Neuronal stem cell (in vitro differentiated cells): ENCODE results near the gene PC.
A peak's percentile ranks its signal among the peaks of the same experiment; 100 is the strongest.

Experiments used
- DNase-seq: peaks from one replicate; pipeline ENCODE4 v3.0.0-alpha.2; 2013; ENCODE audit warnings: low spot score
- H2AFZ ChIP-seq: one replicate; pipeline ENCODE4 v1.6.1; 2013; ENCODE audit warnings: mild to moderate bottlenecking, low read length, inconsistent platforms
- H2AK5ac ChIP-seq: 2 replicates; pipeline ENCODE4 v1.6.1; 2013; ENCODE audit warnings: low read depth, mild to moderate bottlenecking, inconsistent platforms, low read length, moderate library complexity, mixed read lengths
- H2BK120ac ChIP-seq: 2 replicates; pipeline ENCODE4 v1.6.1; 2013; ENCODE audit warnings: low read depth, mild to moderate bottlenecking, inconsistent platforms, low read length, moderate library complexity, mixed read lengths
- H2BK12ac ChIP-seq: one replicate; pipeline ENCODE4 v1.6.1; 2013; ENCODE audit warnings: low read length, inconsistent platforms
- H2BK15ac ChIP-seq: 2 replicates; pipeline ENCODE4 v1.6.1; 2013; ENCODE audit warnings: mild to moderate bottlenecking, low read length, inconsistent platforms, mixed read lengths
- H2BK5ac ChIP-seq: one replicate; pipeline ENCODE4 v1.6.1; 2013; ENCODE audit warnings: inconsistent platforms, mild to moderate bottlenecking, low read length, moderate library complexity
- H3K14ac ChIP-seq: one replicate; pipeline ENCODE4 v1.6.1; 2013; ENCODE audit warnings: low read length, inconsistent platforms
- H3K18ac ChIP-seq: 2 replicates; pipeline ENCODE4 v1.6.1; 2013; ENCODE audit warnings: low read length, inconsistent platforms
- H3K23ac ChIP-seq: 2 replicates; pipeline ENCODE4 v1.6.1; 2013; ENCODE audit warnings: low read depth, mild to moderate bottlenecking, mixed read lengths, low read length, inconsistent platforms; ENCODE audit not compliant: poor library complexity
- H3K27ac ChIP-seq: replicated peaks from 3 replicates; pipeline ENCODE4 v1.5.1; 2013; ENCODE audit warnings: low read length, inconsistent platforms
- H3K27me3 ChIP-seq, 3 experiments: 2 replicates each; pipeline ENCODE4 v1.6.1; 2013; ENCODE audit warnings: low read length in 3 of 3, mild to moderate bottlenecking in 2 of 3, inconsistent platforms in 1 of 3, low read depth in 1 of 3, mixed read lengths in 1 of 3, moderate library complexity in 1 of 3; ENCODE audit not compliant: control insufficient read depth in 3 of 3, insufficient read depth in 3 of 3
- H3K36me3 ChIP-seq, 2 donors: replicated peaks in 1 of 2; 2 replicates each; pipeline ENCODE4 v1.6.1; 2013; ENCODE audit warnings: low read length in 2 of 2; ENCODE audit not compliant: control insufficient read depth in 2 of 2, insufficient read depth in 2 of 2
- H3K4ac ChIP-seq: 2 replicates; pipeline ENCODE4 v1.6.1; 2013; ENCODE audit warnings: inconsistent platforms, mild to moderate bottlenecking, low read length, moderate library complexity
- H3K4me1 ChIP-seq, 2 donors: 1 replicate in 1 of 2; 2 replicates in 1 of 2; pipeline ENCODE4 v1.6.1; 2013; ENCODE audit warnings: low read length in 2 of 2, low read depth in 1 of 2; ENCODE audit not compliant: control insufficient read depth in 2 of 2, insufficient read depth in 1 of 2
- H3K4me2 ChIP-seq: one replicate; pipeline ENCODE4 v1.6.1; 2013; ENCODE audit warnings: mild to moderate bottlenecking, low read length, inconsistent platforms; ENCODE audit not compliant: insufficient read depth, poor library complexity, severe bottlenecking
- H3K4me3 ChIP-seq, 2 donors: 2 replicates each; pipeline ENCODE4 v1.5.1; 2013; ENCODE audit warnings: low read length in 2 of 2, mild to moderate bottlenecking in 2 of 2, inconsistent platforms in 1 of 2, moderate library complexity in 1 of 2
- H3K79me1 ChIP-seq: one replicate; pipeline ENCODE4 v1.6.1; 2013; ENCODE audit warnings: low read depth, mild to moderate bottlenecking, inconsistent platforms, low read length, moderate library complexity
- H3K9ac ChIP-seq: one replicate; pipeline ENCODE4 v1.6.1; 2013; ENCODE audit warnings: mild to moderate bottlenecking, low read depth, low read length, inconsistent platforms; ENCODE audit not compliant: poor library complexity
- H3K9me3 ChIP-seq, 2 donors: replicated peaks in 1 of 2; 2 replicates each; pipeline versions ENCODE3 to v1.6.1; 2013; ENCODE audit warnings: low read length in 2 of 2, mild to moderate bottlenecking in 2 of 2, inconsistent platforms in 1 of 2, low read depth in 1 of 2, mixed read lengths in 1 of 2, moderate library complexity in 1 of 2; ENCODE audit not compliant: control insufficient read depth in 2 of 2, insufficient read depth in 1 of 2
- H4K8ac ChIP-seq: one replicate; pipeline ENCODE4 v1.6.1; 2013; ENCODE audit warnings: low read depth, mild to moderate bottlenecking, inconsistent platforms, low read length, moderate library complexity
- H4K91ac ChIP-seq: one replicate; pipeline ENCODE4 v1.6.1; 2013; ENCODE audit warnings: low read length, low read depth, mild to moderate bottlenecking, inconsistent platforms; ENCODE audit not compliant: poor library complexity
- WGBS, 2 donors: extraction: QIAGEN DNeasy Blood & Tissue Kit; methylation state at CpG; one replicate each; pipeline ENCODE4 v1.1.7; 2013; ENCODE audit warnings: missing lambda C conversion rate in 2 of 2, mixed read lengths in 1 of 2; ENCODE audit not compliant: insufficient read length in 2 of 2, insufficient replicate concordance in 1 of 2; ENCODE audit errors: extremely low coverage in 2 of 2; 5-methylcytosine and 5-hydroxymethylcytosine counted together

PC gene

DNA sequence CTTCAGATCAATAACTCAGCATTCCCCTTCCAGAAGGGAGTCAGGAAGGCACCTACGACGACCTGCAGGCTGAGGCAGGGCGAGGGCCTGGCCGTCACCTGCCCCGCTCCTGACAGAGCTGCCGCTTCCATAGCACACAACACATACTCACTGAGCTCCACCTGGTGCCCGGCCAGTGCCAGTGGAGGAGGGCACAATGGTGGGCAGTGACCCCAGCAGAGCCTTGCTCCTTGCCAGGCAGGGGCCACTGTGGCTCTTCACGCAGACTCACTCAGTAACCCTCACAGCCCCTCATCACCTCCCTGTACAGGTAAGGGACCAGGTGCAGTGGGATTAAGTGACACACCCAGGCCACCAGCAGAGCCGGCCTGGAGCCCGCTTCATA lies 76.7 kb downstream of the PC start:
- no peaks in the 10 kb centered on the region for H3K36me3 ChIP-seq
- H3K27ac ChIP-seq, result no peak overlapping the region
- peaks cover 16 to 25% of the 10 kb centered on the region in 2 donors for H3K4me1 ChIP-seq
- H3K9me3 ChIP-seq, result no peaks in the 10 kb centered on the region
- H3K23ac ChIP-seq, result no peak overlapping the region
- peak overlapping the region; percentile 32 for H3K18ac ChIP-seq
- no CpG with 5 or more reads among the region's 10 CpGs for WGBS, 2 donors
- no peak overlapping the region for H3K4me3 ChIP-seq
- H2BK5ac ChIP-seq, result no peak overlapping the region
- H3K27me3 ChIP-seq, result no peaks in the 10 kb centered on the region
- no peak overlapping the region for H3K4me2 ChIP-seq
- peaks cover 5% of the 10 kb centered on the region for H3K79me1 ChIP-seq
- H3K9ac ChIP-seq, result peak overlapping the region; percentile 73
- peak overlapping the region; percentile 11 for H2BK12ac ChIP-seq
- H4K8ac ChIP-seq, result no peak overlapping the region
- H3K14ac ChIP-seq, result no peak overlapping the region
- no peak overlapping the region for H2AFZ ChIP-seq
- H4K91ac ChIP-seq, result no peak overlapping the region
- H2AK5ac ChIP-seq, result peak overlapping the region; percentile 56
- H2BK15ac ChIP-seq, result no peak overlapping the region
- H3K4ac ChIP-seq, result no peak overlapping the region
- no peak for DNase-seq
- no peak overlapping the region for H2BK120ac ChIP-seq

GRCh38 chr11:66880496-66881450 lies 77.4 kb downstream of the PC start:
- Histone ChIP-seq H2BK15ac (no peak overlapping the region), H3K36me3 (no peaks in the 10 kb centered on the region), H2AFZ (no peak overlapping the region), H3K9me3 (no peaks in the 10 kb centered on the region), H3K27ac (no peak overlapping the region), H3K4me3 (no peak overlapping the region), H3K4me2 (no peak overlapping the region), H3K4me1 (peaks cover 16 to 32% of the 10 kb centered on the region in 2 donors), H3K18ac (no peak overlapping the region), H3K79me1 (peaks cover 5% of the 10 kb centered on the region), H2BK120ac (no peak overlapping the region), H2BK5ac (no peak overlapping the region), H3K27me3 (no peaks in the 10 kb centered on the region), H2AK5ac (peak overlapping the region; percentile 56), H4K91ac (no peak overlapping the region), H4K8ac (no peak overlapping the region), H3K14ac (no peak overlapping the region), H3K9ac (peak overlapping the region; percentile 73), H2BK12ac (peak overlapping the region; percentile 11), H3K23ac (no peak overlapping the region), H3K4ac (peak overlapping the region; percentile 30)
- no peak for DNase-seq
- WGBS, 2 donors, result no CpG with 5 or more reads among the region's 14 CpGs

GRCh38 chr11:66879999-66880398 lies 78.2 kb downstream of the PC start:
- Histone ChIP-seq H2AFZ (no peak overlapping the region), H4K8ac (no peak overlapping the region), H3K4me1 (peaks cover 19 to 37% of the 10 kb centered on the region in 2 donors), H3K4me3 (no peak overlapping the region), H3K14ac (no peak overlapping the region), H2AK5ac (no peak overlapping the region), H3K9me3 (no peaks in the 10 kb centered on the region), H3K23ac (peak overlapping the region; percentile 52), H2BK12ac (no peak overlapping the region), H3K18ac (no peak overlapping the region), H2BK120ac (no peak overlapping the region), H3K36me3 (no peaks in the 10 kb centered on the region), H3K27ac (no peak overlapping the region), H3K27me3 (no peaks in the 10 kb centered on the region), H4K91ac (no peak overlapping the region), H3K9ac (peak overlapping the region; percentile 38), H2BK5ac (no peak overlapping the region), H3K4me2 (no peak overlapping the region), H3K4ac (no peak overlapping the region), H3K79me1 (peaks cover 5% of the 10 kb centered on the region), H2BK15ac (no peak overlapping the region)
- DNase-seq, result no peak
- WGBS, 2 donors, result no CpG with 5 or more reads among the region's 8 CpGs

- no peaks in the 10 kb centered on the region for H3K9me3 ChIP-seq
- peaks cover 19 to 37% of the 10 kb centered on the region in 2 donors for H3K4me1 ChIP-seq
- no peak overlapping the region for H4K91ac ChIP-seq
- no CpG with 5 or more reads among the region's 9 CpGs for WGBS, 2 donors
- H2BK120ac ChIP-seq, result no peak overlapping the region
- no peak overlapping the region for H3K27ac ChIP-seq
- H3K27me3 ChIP-seq, result no peaks in the 10 kb centered on the region
- no peak for DNase-seq
- no peaks in the 10 kb centered on the region for H3K36me3 ChIP-seq
- H4K8ac ChIP-seq, result no peak overlapping the region
- H3K79me1 ChIP-seq, result peaks cover 5% of the 10 kb centered on the region
- no peak overlapping the region for H2BK12ac ChIP-seq
- peak overlapping the region; percentile 52 for H3K23ac ChIP-seq
- no peak overlapping the region for H2AFZ ChIP-seq
- no peak overlapping the region for H3K4ac ChIP-seq
- H3K9ac ChIP-seq, result peak overlapping the region; percentile 38
- peak overlapping the region; percentile 35 for H3K18ac ChIP-seq
- no peak overlapping the region for H2AK5ac ChIP-seq
- no peak overlapping the region for H3K4me3 ChIP-seq
- H2BK5ac ChIP-seq, result no peak overlapping the region
- H2BK15ac ChIP-seq, result no peak overlapping the region
- H3K4me2 ChIP-seq, result no peak overlapping the region
- no peak overlapping the region for H3K14ac ChIP-seq
Observed at GRCh38 chr11:66879583-66879982, 78.6 kb downstream of the PC start.
